Tibial nerve (tissue), 4 donors: ENCODE measurements around the gene MAB21L2.

Source experiments
- EP300 ChIP-seq, 2 donors: sonication (generic); formaldehyde crosslinking; IDR thresholded peaks; one replicate each; pipeline ENCODE4 v1.6.1; 2017; ENCODE audit warnings: antibody characterized with exemption in 2 of 2, mild to moderate bottlenecking in 1 of 2
- TF ChIP-seq, protein P1 (sequence below), 5 experiments: fragments of 200-600 bp in 3 of 5; fragments of 450-650 bp in 2 of 5; sonication (generic) in 3 of 5; IDR thresholded peaks; one replicate each; pipeline ENCODE4 v1.5.1; 2016 to 2019; ENCODE audit warnings: antibody characterized with exemption in 5 of 5, mild to moderate bottlenecking in 3 of 5, moderate library complexity in 2 of 5

DNA sequence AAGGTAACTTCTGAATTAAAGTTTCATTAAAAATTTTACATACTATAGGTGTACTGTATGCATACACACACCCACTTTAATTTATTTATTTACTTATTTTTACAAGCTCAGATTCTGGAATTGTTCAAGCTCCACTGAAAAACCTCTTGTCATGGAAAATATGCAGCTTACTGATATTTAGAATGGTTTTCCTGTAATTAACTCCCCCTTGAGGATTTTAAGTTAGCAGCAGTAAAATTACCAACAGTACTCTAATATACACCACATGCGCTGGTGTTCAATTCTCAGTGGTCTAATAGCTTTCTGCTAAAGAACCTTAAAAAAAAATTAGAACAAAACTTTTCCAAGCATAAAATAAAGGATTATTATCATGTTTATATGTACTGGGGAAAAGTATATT, 12.0 kb downstream of the MAB21L2 start:
- TF ChIP-seq, protein P1, sequence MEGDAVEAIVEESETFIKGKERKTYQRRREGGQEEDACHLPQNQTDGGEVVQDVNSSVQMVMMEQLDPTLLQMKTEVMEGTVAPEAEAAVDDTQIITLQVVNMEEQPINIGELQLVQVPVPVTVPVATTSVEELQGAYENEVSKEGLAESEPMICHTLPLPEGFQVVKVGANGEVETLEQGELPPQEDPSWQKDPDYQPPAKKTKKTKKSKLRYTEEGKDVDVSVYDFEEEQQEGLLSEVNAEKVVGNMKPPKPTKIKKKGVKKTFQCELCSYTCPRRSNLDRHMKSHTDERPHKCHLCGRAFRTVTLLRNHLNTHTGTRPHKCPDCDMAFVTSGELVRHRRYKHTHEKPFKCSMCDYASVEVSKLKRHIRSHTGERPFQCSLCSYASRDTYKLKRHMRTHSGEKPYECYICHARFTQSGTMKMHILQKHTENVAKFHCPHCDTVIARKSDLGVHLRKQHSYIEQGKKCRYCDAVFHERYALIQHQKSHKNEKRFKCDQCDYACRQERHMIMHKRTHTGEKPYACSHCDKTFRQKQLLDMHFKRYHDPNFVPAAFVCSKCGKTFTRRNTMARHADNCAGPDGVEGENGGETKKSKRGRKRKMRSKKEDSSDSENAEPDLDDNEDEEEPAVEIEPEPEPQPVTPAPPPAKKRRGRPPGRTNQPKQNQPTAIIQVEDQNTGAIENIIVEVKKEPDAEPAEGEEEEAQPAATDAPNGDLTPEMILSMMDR (IDR thresholded peaks at IDR 0.05): no peak
- no peak for TF ChIP-seq EP300 (IDR thresholded peaks at IDR 0.05)
